ENCODE measurements around the gene SYNE1. TPM values are rescaled to one million over a fixed set of nuclear protein-coding genes. Genes with fewer than 3 reads are reported as not detected.

SYNE1 gene
- total and polyA plus RNA-seq, 10 of the 15 experiments (the other 5 are each of a cell fraction or from before 2014, with no cell fraction given), result 2.3 to 28.7 (median 14.1) TPM

GRCh38 chr6:152160346-152160745 is 476.8 kb downstream of the SYNE1 start (continued):
- no peak for TF ChIP-seq TAF1 (IDR thresholded peaks at IDR 0.05; ENCODE audit: borderline replicate concordance, low read depth, low read length)
- no peak for TF ChIP-seq NBN (IDR thresholded peaks at IDR 0.05)
- TF ChIP-seq SMARCA5 (IDR thresholded peaks at IDR 0.05), result peak; percentile 89; the same call in 1 of the 2 replicates
- TF ChIP-seq MEF2B (IDR thresholded peaks at IDR 0.05; ENCODE audit: partially characterized antibody, poor library complexity, severe bottlenecking), result peak; percentile 32
- TF ChIP-seq, protein P1, sequence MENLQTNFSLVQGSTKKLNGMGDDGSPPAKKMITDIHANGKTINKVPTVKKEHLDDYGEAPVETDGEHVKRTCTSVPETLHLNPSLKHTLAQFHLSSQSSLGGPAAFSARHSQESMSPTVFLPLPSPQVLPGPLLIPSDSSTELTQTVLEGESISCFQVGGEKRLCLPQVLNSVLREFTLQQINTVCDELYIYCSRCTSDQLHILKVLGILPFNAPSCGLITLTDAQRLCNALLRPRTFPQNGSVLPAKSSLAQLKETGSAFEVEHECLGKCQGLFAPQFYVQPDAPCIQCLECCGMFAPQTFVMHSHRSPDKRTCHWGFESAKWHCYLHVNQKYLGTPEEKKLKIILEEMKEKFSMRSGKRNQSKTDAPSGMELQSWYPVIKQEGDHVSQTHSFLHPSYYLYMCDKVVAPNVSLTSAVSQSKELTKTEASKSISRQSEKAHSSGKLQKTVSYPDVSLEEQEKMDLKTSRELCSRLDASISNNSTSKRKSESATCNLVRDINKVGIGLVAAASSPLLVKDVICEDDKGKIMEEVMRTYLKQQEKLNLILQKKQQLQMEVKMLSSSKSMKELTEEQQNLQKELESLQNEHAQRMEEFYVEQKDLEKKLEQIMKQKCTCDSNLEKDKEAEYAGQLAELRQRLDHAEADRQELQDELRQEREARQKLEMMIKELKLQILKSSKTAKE (IDR thresholded peaks at IDR 0.05; ENCODE audit: low read depth, poor library complexity, severe bottlenecking), result peak; percentile 45
- TF ChIP-seq CUX1 (IDR thresholded peaks at IDR 0.05; ENCODE audit: insufficient replicate concordance, low read depth, low read length), result no peak
- TF ChIP-seq TCF3 (IDR thresholded peaks at IDR 0.05; ENCODE audit: borderline replicate concordance, insufficient read depth, low read depth, low read length), result peak; percentile 95
- 0 out of 4 replicates have a peak, but pooled peaks of 1 of the 2 experiments have one; percentile 22 for TF ChIP-seq BHLHE40 (IDR thresholded peaks at IDR 0.05; ENCODE audit: borderline replicate concordance in 1 of 2, low read depth in 2 of 2, low read length in 1 of 2)
- TF ChIP-seq, protein P2, sequence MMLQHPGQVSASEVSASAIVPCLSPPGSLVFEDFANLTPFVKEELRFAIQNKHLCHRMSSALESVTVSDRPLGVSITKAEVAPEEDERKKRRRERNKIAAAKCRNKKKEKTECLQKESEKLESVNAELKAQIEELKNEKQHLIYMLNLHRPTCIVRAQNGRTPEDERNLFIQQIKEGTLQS (IDR thresholded peaks at IDR 0.05; ENCODE audit: borderline replicate concordance, extremely low read depth, low read depth, low read length), result no peak
- peak; percentile 70 to 83; a peak in 2 of 4 replicates for TF ChIP-seq EP300 (IDR thresholded peaks at IDR 0.05; ENCODE audit: borderline replicate concordance in 1 of 2, control insufficient read depth in 1 of 2, low read depth in 2 of 2, low read length in 2 of 2)
- 0 out of 2 replicates have a peak, but pooled peaks have one; percentile 18 for TF ChIP-seq ZNF687 (IDR thresholded peaks at IDR 0.05)
- TF ChIP-seq TCF12 (IDR thresholded peaks at IDR 0.05; ENCODE audit: low read depth, low read length), result peak; percentile 97
- peak; percentile 98 for TF ChIP-seq RELA (IDR thresholded peaks at IDR 0.05; ENCODE audit: borderline replicate concordance, partially characterized antibody)
- TF ChIP-seq MYB (IDR thresholded peaks at IDR 0.05; ENCODE audit: borderline replicate concordance, low read depth, low read length), result no peak
- TF ChIP-seq, protein P3, sequence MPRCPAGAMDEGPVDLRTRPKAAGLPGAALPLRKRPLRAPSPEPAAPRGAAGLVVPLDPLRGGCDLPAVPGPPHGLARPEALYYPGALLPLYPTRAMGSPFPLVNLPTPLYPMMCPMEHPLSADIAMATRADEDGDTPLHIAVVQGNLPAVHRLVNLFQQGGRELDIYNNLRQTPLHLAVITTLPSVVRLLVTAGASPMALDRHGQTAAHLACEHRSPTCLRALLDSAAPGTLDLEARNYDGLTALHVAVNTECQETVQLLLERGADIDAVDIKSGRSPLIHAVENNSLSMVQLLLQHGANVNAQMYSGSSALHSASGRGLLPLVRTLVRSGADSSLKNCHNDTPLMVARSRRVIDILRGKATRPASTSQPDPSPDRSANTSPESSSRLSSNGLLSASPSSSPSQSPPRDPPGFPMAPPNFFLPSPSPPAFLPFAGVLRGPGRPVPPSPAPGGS (IDR thresholded peaks at IDR 0.05; ENCODE audit: borderline replicate concordance, insufficient read depth, low read depth, low read length, poor library complexity, severe bottlenecking), result peak; percentile 43
